NCI-H2171 treated with DMSO at 0.1 percent for 48 hours (cell line): ENCODE data around the gene ANKRD17.

Source experiments
- DNase-seq: peaks from one replicate; lab custom pipeline; 2025; lab: John Stamatoyannopoulos, UW

Gene ANKRD17

GRCh38 chr4:73104695-73105094, 153.9 kb downstream of the ANKRD17 start:
- no peak for DNase-seq

- no peak for DNase-seq
Observed at GRCh38 chr4:73103799-73104503, 154.6 kb downstream of the ANKRD17 start.

- no peak for DNase-seq
Observed at GRCh38 chr4:73099143-73099542, 159.5 kb downstream of the ANKRD17 start.

GRCh38 chr4:73098713-73099112, 159.9 kb downstream of the ANKRD17 start:
- DNase-seq: no peak

GRCh38 chr4:73098016-73098415, 160.6 kb downstream of the ANKRD17 start:
- no peak for DNase-seq

GRCh38 chr4:73092868-73093267, 165.7 kb downstream of the ANKRD17 start:
- DNase-seq: no peak

GRCh38 chr4:73090738-73091137, 167.9 kb downstream of the ANKRD17 start:
- no peak for DNase-seq

- DNase-seq: no peak
Observed at GRCh38 chr4:73087871-73088270, 170.7 kb downstream of the ANKRD17 start.

GRCh38 chr4:73086095-73086868, 172.3 kb downstream of the ANKRD17 start:
- DNase-seq: no peak

- no peak for DNase-seq
Observed at GRCh38 chr4:73080789-73081188, 177.8 kb downstream of the ANKRD17 start.

- no peak for DNase-seq
Observed at GRCh38 chr4:73075832-73076231, 182.8 kb downstream of the ANKRD17 start.

GRCh38 chr4:73070074-73070390, 188.6 kb downstream of the ANKRD17 start:
- DNase-seq: peak; percentile 67

GRCh38 chr4:73069338-73070073, 189.1 kb downstream of the ANKRD17 start, which contains the start of gene COX18:
COX18 (minus strand) TSS chr4:73069716; CDS start chr4:73069649, 67 bp downstream.
- peak; percentile 87 for DNase-seq

- peak; percentile 42 for DNase-seq
Observed at GRCh38 chr4:73068491-73069337, 189.9 kb downstream of the ANKRD17 start.

- peak; percentile 21 for DNase-seq
Observed at GRCh38 chr4:73067971-73068394, 190.6 kb downstream of the ANKRD17 start.

GRCh38 chr4:73066928-73067327, 191.7 kb downstream of the ANKRD17 start:
- no peak for DNase-seq

GRCh38 chr4:73066445-73066844, 192.2 kb downstream of the ANKRD17 start:
- DNase-seq: no peak

- no peak for DNase-seq
Observed at GRCh38 chr4:73064536-73064935, 194.1 kb downstream of the ANKRD17 start.

GRCh38 chr4:73055241-73055897, 203.2 kb downstream of the ANKRD17 start:
- DNase-seq: no peak

GRCh38 chr4:73053974-73054480, 204.6 kb downstream of the ANKRD17 start:
- DNase-seq: no peak

GRCh38 chr4:73053076-73053475, 205.5 kb downstream of the ANKRD17 start:
- DNase-seq: no peak
